Spleen (tissue), 7 donors: ENCODE results near the gene CTDSPL.

Experiments
- CTCF ChIP-seq, 11 experiments: fragments of 200-600 bp in 7 of 11; fragments of 450-650 bp in 4 of 11; sonication (generic) in 4 of 11; IDR thresholded peaks in 8 of 11; conservative IDR thresholded peaks in 3 of 11; 1 replicate in 7 of 11; 2 replicates in 4 of 11; pipeline versions ENCODE4 v1.4.0 to v1.8.0; 2016 to 2021; ENCODE audit warnings: antibody characterized with exemption in 11 of 11, inconsistent platforms in 4 of 11, mild to moderate bottlenecking in 1 of 11
- POLR2AphosphoS5 ChIP-seq, 3 donors: sonication (generic); formaldehyde crosslinking; IDR thresholded peaks; one replicate each; pipeline ENCODE4 v1.5.1; 2017; ENCODE audit warnings: antibody characterized with exemption in 3 of 3
- donor health status: DM: no; HTN: no; CAD: no; lungs with moderate emphysema.
- donor health status: DM: no; HTN: no; CAD: no.
- donor health status: DM: no; HTN: no; CAD: no.

GRCh38 chr3:37940242-37940908 is 78.7 kb downstream of the CTDSPL start:
- no peak for TF ChIP-seq POLR2AphosphoS5 (IDR thresholded peaks at IDR 0.05)
- no peak for TF ChIP-seq CTCF (IDR thresholded peaks at IDR 0.05 in 8 of 11, conservative IDR thresholded peaks at IDR 0.05 in 3 of 11)
